Measurements from ENCODE around the gene NES.
A peak's percentile ranks its signal among the peaks of the same experiment; 100 is the strongest.

NES gene

DNA sequence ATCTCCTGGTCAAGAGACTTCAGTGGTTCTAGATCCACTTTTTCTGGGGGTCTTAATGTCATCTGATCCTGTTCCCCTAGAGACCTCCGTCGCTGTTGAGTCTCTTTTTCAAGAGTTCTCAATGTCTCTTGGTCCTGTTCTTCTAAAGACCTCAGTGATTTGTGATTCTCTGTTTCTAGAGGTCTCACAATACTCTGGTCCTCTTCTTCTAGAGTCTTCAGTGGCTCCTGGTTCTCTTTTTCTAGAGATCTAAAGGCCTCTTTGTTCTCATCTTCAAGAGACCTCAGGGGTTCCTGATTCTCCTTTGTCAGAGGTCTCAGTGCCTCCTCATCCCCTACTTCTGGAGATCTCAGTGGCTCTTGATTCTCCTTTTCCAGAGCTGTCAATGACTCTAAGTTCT, 5.4 kb downstream of the NES start:
- Histone ChIP-seq H3K9ac (ENCODE audit: low read depth, low read length) (no peak overlapping the region), H3K27me3 (ENCODE audit: control insufficient read depth, insufficient read depth, low read length) (no peaks in the 10 kb centered on the region), H3K36me3 (ENCODE audit: control insufficient read depth, insufficient read depth, low read length) (peaks cover 33% of the 10 kb centered on the region), H3K9me3 (ENCODE audit: control insufficient read depth, insufficient read depth, low read length) (no peaks in the 10 kb centered on the region), H3K4me1 (ENCODE audit: control insufficient read depth, insufficient read depth, low read length) (peaks cover 34% of the 10 kb centered on the region), H3K4me3 (ENCODE audit: low read depth, low read length) (no peak overlapping the region)

DNA sequence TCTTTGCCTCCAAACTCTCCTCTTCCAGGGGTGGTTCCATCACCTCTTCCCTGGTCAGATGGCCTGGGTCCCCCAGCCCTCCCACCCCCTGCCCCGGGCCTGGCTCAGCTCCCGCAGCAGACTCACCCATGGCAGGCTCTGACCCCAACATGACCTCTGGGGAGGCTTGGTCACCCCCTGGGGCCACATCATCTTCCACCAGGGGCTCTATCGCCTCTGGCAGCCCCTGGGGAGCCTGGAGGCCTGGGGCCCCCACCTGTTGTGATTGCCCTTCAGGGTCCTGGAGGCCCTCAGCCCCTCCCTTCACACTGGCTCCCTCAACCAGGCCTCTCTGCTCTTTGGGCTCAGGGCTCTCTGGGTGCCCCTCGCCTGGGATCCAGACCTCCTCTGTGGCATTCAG, 6.4 kb downstream of the NES start:
- H3K4me3 ChIP-seq (ENCODE audit: low read depth, low read length) = no peak overlapping the region
- H3K27me3 ChIP-seq (ENCODE audit: control insufficient read depth, insufficient read depth, low read length) = no peaks in the 10 kb centered on the region
- H3K9ac ChIP-seq (ENCODE audit: low read depth, low read length) = no peak overlapping the region
- peaks cover 34% of the 10 kb centered on the region for H3K4me1 ChIP-seq (ENCODE audit: control insufficient read depth, insufficient read depth, low read length)
- peaks cover 33% of the 10 kb centered on the region for H3K36me3 ChIP-seq (ENCODE audit: control insufficient read depth, insufficient read depth, low read length)
- no peaks in the 10 kb centered on the region for H3K9me3 ChIP-seq (ENCODE audit: control insufficient read depth, insufficient read depth, low read length)

DNA sequence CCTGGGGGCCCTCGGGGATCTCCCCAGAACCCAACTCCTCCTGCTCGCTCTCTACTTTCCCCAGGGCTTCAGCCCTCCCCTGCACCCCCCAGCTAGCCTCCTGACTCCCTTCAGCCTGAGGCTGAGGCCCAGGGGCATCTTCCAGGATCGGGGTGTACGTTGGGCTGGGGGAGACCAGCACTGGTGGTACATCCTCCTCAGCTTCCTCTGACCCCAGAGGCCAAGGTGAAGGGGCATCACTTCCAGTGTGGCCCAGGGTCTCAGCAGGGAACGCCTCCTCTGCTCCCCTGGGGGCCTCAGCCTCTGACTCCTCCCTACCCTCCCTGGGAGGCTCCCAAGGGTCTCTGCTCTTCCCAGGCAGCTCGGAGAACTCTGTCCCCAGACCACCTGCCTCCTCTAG, 6.8 kb downstream of the NES start:
- Histone ChIP-seq H3K4me1 (ENCODE audit: control insufficient read depth, insufficient read depth, low read length) (peaks cover 36% of the 10 kb centered on the region), H3K9ac (ENCODE audit: low read depth, low read length) (no peak overlapping the region)

DNA sequence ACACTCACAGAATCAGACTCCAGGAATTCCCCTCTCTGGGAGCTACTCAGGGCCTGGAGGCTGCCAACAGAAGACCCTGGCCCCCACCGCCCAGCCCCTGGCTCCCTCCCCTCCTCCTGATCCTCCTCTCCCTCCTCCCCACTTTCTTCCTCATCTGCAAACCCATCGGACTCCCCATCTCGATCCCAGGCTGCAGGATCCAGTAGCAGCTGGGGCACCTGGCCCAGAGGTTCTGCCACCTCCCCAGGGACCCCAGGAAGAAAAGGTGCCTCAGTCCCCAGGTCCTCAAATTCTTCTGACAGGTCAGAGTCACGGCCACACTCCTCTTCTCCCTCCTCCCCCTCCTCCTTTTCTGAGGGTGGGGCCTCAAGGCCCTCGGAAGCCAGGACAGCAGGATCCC, 7.4 kb downstream of the NES start:
- peaks cover 39% of the 10 kb centered on the region for H3K4me1 ChIP-seq (ENCODE audit: control insufficient read depth, insufficient read depth, low read length)
- no peak overlapping the region for H3K9ac ChIP-seq (ENCODE audit: low read depth, low read length)
- no peaks in the 10 kb centered on the region for H3K27me3 ChIP-seq (ENCODE audit: control insufficient read depth, insufficient read depth, low read length)
- no peak overlapping the region for H3K4me3 ChIP-seq (ENCODE audit: low read depth, low read length)
- H3K9me3 ChIP-seq (ENCODE audit: control insufficient read depth, insufficient read depth, low read length) = no peaks in the 10 kb centered on the region
- peaks cover 27% of the 10 kb centered on the region for H3K36me3 ChIP-seq (ENCODE audit: control insufficient read depth, insufficient read depth, low read length)

More for the DNA sequence above, 6.8 kb downstream of the NES start:
- no peaks in the 10 kb centered on the region for H3K9me3 ChIP-seq (ENCODE audit: control insufficient read depth, insufficient read depth, low read length)
- H3K4me3 ChIP-seq (ENCODE audit: low read depth, low read length) = no peak overlapping the region
- no peaks in the 10 kb centered on the region for H3K27me3 ChIP-seq (ENCODE audit: control insufficient read depth, insufficient read depth, low read length)
- H3K36me3 ChIP-seq (ENCODE audit: control insufficient read depth, insufficient read depth, low read length) = peaks cover 33% of the 10 kb centered on the region

DNA sequence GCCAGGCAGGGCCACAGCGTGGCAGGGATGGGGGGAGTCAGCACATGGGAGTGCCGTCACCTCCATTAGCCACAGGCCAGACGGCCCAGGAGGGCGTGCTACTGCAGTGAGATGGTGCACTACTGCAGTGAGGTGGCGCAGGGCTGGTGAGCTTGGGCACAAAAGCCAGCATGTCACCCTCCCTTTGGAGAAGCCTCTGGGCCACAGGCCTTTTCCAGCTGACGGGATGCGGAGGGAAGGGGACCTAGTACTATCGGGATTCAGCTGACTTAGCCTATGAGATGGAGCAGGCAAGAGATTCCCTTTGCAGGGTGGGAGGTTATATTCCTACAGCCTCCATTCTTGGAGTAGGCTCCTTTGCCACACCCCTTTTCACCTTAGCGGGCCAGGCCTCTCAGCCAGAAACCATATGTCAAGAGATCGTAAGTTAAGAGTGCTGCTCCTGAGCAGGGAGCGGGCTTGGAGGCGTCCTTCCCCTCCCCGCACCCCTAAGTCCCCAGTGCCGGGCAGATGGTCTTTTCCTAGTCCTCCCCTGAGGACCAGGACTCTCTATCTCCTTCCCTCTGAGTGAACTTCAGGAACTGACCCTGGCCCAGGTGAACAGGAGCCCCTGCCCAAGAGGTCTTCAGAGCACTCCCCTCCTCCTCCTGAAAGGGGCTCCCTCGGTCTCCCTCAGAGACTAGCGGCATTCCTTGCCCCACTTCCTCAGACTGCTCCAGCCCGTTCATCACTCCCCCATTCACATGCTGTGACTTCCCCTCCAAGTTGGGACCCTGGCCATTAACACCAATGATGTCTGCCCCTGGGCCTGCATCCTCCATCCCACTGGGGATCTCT, 8.2 kb downstream of the NES start:
- no peak overlapping the region for H3K9ac ChIP-seq (ENCODE audit: low read depth, low read length)
- no peaks in the 10 kb centered on the region for H3K27me3 ChIP-seq (ENCODE audit: control insufficient read depth, insufficient read depth, low read length)
- no peaks in the 10 kb centered on the region for H3K9me3 ChIP-seq (ENCODE audit: control insufficient read depth, insufficient read depth, low read length)
- H3K4me1 ChIP-seq (ENCODE audit: control insufficient read depth, insufficient read depth, low read length) = peaks cover 42% of the 10 kb centered on the region
- H3K4me3 ChIP-seq (ENCODE audit: low read depth, low read length) = no peak overlapping the region
- peaks cover 23% of the 10 kb centered on the region for H3K36me3 ChIP-seq (ENCODE audit: control insufficient read depth, insufficient read depth, low read length)

DNA sequence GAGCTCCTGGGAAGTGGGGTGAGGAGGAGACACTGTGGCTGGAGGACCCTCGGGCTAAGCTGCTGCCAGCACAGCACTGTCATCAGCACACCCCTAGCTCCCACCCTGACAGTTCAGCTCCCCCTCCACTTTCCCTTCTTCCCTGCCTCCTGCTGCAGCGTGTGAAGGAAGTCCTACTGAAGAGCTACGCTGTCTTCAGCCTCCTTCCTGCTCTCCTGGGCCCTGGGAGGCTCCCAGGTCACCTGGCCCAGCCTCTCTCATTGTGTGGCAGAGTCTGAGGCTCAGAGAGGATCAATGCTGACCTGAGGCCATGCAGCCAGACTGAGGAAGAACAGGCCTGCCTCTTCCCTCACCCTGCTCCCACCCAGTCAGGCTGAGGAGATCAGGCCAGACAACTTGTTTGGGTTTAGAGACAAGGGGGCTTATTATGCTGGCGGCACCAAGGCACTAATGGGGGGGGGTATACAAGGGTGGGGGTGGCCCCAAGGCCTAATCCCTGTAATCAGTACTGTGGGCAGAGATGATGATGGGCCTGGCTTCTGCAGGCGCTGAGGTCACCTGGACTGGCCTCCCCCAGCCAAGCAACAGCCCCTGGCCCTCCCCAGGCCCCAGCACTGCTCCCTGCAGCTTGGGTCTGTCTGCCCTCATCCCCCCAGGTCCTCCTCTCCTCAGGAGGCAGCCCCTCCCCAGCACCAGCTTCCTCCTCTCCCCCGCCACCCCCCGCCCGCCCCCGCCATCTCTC, 9.1 kb downstream of the NES start:
- H3K4me1 ChIP-seq (ENCODE audit: control insufficient read depth, insufficient read depth, low read length) = peaks cover 45% of the 10 kb centered on the region
- H3K36me3 ChIP-seq (ENCODE audit: control insufficient read depth, insufficient read depth, low read length) = peaks cover 20% of the 10 kb centered on the region
- H3K9me3 ChIP-seq (ENCODE audit: control insufficient read depth, insufficient read depth, low read length) = no peaks in the 10 kb centered on the region
- peak overlapping the region; percentile 61 for H3K9ac ChIP-seq (ENCODE audit: low read depth, low read length)
- no peak overlapping the region for H3K4me3 ChIP-seq (ENCODE audit: low read depth, low read length)
- no peaks in the 10 kb centered on the region for H3K27me3 ChIP-seq (ENCODE audit: control insufficient read depth, insufficient read depth, low read length)

DNA sequence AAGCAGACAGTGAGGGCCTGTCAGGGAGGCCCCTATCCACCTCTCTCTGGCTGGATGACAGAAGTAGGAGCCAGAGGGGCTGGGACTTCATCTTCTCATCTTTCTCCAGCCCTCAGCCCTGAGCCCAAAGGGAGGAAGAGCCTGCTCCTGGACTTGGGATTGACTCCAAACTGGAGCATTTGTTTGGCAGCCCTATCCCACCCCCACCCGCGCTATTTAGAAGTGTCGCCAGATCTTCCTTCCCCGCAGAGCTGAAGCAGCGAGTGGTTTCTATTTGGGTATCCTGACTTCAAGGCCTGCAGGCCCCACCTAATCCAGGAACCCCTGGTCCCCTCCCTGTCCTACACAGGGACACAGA, 9.6 kb downstream of the NES start:
- Histone ChIP-seq H3K4me1 (ENCODE audit: control insufficient read depth, insufficient read depth, low read length) (peaks cover 44% of the 10 kb centered on the region), H3K4me3 (ENCODE audit: low read depth, low read length) (no peak overlapping the region), H3K9me3 (ENCODE audit: control insufficient read depth, insufficient read depth, low read length) (no peaks in the 10 kb centered on the region), H3K27me3 (ENCODE audit: control insufficient read depth, insufficient read depth, low read length) (no peaks in the 10 kb centered on the region), H3K36me3 (ENCODE audit: control insufficient read depth, insufficient read depth, low read length) (peaks cover 15% of the 10 kb centered on the region), H3K9ac (ENCODE audit: low read depth, low read length) (peak overlapping the region; percentile 61)

DNA sequence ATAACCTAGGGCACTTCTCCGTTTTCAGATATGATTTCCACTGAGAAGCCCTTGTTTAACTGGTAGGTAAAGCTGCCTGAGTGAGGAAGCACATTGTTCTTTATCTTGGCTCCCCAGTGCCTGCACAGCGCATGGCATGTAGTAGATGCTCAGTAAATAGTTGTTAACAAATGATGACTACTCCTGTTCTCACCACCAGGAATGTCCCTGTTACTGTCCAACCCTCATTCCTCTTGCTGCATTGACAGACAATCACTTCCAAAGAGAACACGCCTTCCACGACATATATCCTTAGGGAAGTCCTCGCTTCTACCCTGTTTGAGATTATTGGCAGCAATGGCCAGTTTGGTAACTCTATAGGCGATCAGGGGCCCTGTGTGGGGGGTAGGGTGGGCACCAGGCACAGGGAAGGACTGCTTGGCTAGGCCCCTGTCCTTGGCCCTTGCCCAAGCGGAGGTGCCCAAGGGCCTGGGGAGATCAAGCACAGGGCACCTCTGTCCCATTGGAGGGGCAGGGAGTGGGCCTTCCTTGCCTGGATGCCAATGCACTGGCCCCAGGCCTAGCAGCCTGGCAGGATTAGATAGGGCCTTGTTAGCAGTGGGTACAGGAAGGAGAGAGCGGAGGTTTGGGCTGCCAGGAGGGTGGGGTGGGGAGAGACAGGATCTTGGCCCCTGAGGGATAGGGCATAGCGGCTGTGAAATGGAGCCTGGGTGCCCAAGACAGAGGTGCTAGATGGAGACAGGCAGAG, 10.2 kb downstream of the NES start:
- Histone ChIP-seq H3K27me3 (ENCODE audit: control insufficient read depth, insufficient read depth, low read length) (no peaks in the 10 kb centered on the region), H3K36me3 (ENCODE audit: control insufficient read depth, insufficient read depth, low read length) (peaks cover 13% of the 10 kb centered on the region), H3K4me3 (ENCODE audit: low read depth, low read length) (no peak overlapping the region), H3K9ac (ENCODE audit: low read depth, low read length) (no peak overlapping the region), H3K4me1 (ENCODE audit: control insufficient read depth, insufficient read depth, low read length) (peaks cover 50% of the 10 kb centered on the region), H3K9me3 (ENCODE audit: control insufficient read depth, insufficient read depth, low read length) (no peaks in the 10 kb centered on the region)

DNA sequence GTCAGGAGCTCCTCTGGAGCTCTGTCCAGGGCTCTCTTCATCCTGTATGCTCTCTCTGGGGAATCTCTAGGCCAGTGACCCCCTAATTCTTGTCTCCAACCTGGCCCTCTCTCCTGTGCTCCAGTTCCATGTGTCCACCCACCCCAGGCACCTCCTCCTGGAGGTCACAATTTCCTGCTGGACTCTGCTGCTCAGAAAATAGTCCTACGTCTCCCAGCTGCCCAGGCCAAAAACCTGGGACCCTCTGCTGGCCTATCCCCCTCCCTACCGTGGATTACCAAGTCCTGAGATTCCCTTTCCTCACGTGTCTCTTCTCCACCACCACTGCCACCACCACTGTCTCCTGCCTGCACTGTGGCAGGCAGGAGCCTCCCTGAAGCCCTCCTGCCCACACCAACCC, 11.7 kb downstream of the NES start:
- Histone ChIP-seq H3K27me3 (ENCODE audit: control insufficient read depth, insufficient read depth, low read length) (no peaks in the 10 kb centered on the region), H3K4me3 (ENCODE audit: low read depth, low read length) (no peak overlapping the region), H3K4me1 (ENCODE audit: control insufficient read depth, insufficient read depth, low read length) (peaks cover 52% of the 10 kb centered on the region), H3K9ac (ENCODE audit: low read depth, low read length) (peak overlapping the region; percentile 32), H3K9me3 (ENCODE audit: control insufficient read depth, insufficient read depth, low read length) (no peaks in the 10 kb centered on the region), H3K36me3 (ENCODE audit: control insufficient read depth, insufficient read depth, low read length) (peaks cover 2% of the 10 kb centered on the region)

DNA sequence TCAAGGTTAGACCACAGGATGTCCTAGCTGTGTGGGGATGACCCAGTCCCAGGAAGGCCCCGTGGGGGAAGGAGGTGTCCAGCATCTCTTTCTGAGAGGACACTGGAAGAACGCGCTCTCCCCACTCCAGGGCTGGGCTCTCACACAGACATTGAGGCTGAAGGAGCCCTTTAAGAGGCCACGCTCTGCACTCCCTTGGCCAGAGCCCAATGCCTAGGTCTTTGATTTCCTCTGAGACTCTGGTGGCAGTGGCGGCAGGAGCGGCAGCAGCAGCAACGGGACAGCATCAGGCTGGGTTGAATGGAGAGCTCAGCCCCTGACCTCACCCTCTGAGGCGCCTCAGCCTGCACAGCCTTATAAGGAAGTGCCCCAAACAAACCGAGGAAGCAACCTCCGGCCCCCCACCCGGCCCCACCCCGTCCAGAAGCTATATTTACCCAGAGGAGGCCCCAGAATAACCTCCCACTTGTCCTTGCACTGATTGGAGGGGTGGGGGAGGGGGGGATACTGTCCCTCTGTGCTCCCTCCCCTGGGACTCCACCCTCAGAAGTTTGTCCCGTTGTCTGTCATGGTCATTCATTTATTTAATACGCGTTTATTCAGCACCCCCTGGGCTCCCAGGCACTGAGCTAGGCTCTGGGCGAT, 12.3 kb downstream of the NES start:
- Histone ChIP-seq H3K4me1 (ENCODE audit: control insufficient read depth, insufficient read depth, low read length) (peaks cover 56% of the 10 kb centered on the region), H3K9me3 (ENCODE audit: control insufficient read depth, insufficient read depth, low read length) (no peaks in the 10 kb centered on the region), H3K36me3 (ENCODE audit: control insufficient read depth, insufficient read depth, low read length) (no peaks in the 10 kb centered on the region), H3K9ac (ENCODE audit: low read depth, low read length) (peak overlapping the region; percentile 32), H3K27me3 (ENCODE audit: control insufficient read depth, insufficient read depth, low read length) (no peaks in the 10 kb centered on the region), H3K4me3 (ENCODE audit: low read depth, low read length) (peak overlapping the region; percentile 28)

DNA sequence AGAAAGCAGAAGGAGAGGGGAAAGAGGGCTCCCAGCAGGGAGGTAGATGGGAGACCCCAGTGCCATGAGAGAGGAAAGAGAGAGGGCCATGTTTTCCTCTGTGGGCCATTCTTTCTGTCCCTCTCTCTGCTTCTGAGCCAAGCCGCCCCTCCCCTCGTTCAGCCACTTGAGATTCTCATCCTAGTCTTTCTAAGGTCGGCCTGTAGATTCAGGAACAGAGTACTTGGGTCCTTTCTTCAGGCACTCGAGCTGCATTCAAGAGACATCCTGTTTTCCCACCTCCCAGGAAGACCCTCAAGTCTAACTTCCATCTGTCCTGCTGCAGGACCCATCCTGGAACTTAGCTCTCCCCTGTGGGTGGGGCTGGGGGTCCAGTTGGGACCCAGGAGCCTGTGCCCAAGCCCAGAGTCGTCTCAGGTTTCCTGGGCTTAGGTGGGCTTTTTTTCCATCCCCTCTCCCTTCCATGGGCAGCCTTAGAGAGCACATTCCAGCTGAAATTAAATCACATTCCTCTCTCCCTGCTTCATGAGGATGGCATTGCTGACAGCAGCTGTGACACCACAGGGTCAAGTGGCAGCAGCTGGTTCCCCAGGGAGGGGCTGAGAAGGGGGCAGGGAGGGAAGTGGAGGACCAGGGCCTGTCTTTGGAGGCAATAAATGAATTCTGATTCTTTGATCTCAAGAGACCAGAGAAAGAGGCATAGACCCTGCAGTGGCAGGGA, 13.0 kb downstream of the NES start:
- H3K27me3 ChIP-seq (ENCODE audit: control insufficient read depth, insufficient read depth, low read length) = peaks cover 6% of the 10 kb centered on the region
- H3K36me3 ChIP-seq (ENCODE audit: control insufficient read depth, insufficient read depth, low read length) = no peaks in the 10 kb centered on the region
- H3K9ac ChIP-seq (ENCODE audit: low read depth, low read length) = no peak overlapping the region
- H3K9me3 ChIP-seq (ENCODE audit: control insufficient read depth, insufficient read depth, low read length) = no peaks in the 10 kb centered on the region
- H3K4me1 ChIP-seq (ENCODE audit: control insufficient read depth, insufficient read depth, low read length) = peaks cover 57% of the 10 kb centered on the region
- peak overlapping the region; percentile 28 for H3K4me3 ChIP-seq (ENCODE audit: low read depth, low read length)

All from iPS-15b (cell line).